HEK293 (cell line): ENCODE data around the gene FYB2.

Experiments used
- CTCF ChIA-PET: fragments of 350-600 bp; formaldehyde crosslinking; extraction: SDS; loops from one replicate; lab custom pipeline; 2021; ENCODE audit warnings: antibody characterized with exemption; lab: Yijun Ruan, JAX
- POLR2A ChIA-PET: fragments of 300-600 bp; formaldehyde crosslinking; extraction: SDS; loops from one replicate; lab custom pipeline; 2020; ENCODE audit warnings: antibody characterized with exemption, inconsistent platforms; lab: Yijun Ruan, JAX
- H3K27ac ChIP-seq: fragments of 200-500 bp; sonication (Bioruptor generic); 2 replicates; pipeline ENCODE4 v1.5.1; 2014; ENCODE audit warnings: low read depth, low read length, control low read depth, inconsistent platforms; ENCODE audit errors: extremely low read depth
- H3K36me3 ChIP-seq, 2 experiments: fragments of 200-500 bp in 1 of 2; sonication (Bioruptor generic) in 1 of 2; 1 replicate in 1 of 2; 2 replicates in 1 of 2; pipeline ENCODE4 v1.5.1; 2014 to 2017; ENCODE audit warnings: inconsistent platforms in 2 of 2, low read length in 2 of 2; ENCODE audit not compliant: control insufficient read depth in 2 of 2, insufficient read depth in 1 of 2
- H3K4me1 ChIP-seq: fragments of 200-500 bp; sonication (Bioruptor generic); 2 replicates; pipeline ENCODE4 v1.5.1; 2014; ENCODE audit warnings: mild to moderate bottlenecking, low read length, inconsistent platforms; ENCODE audit not compliant: control insufficient read depth, insufficient read depth
- H3K4me3 ChIP-seq: 2 replicates; pipeline ENCODE4 v1.5.1; 2011; ENCODE audit warnings: low read depth, mild to moderate bottlenecking, control low read depth, low read length, moderate library complexity
- H3K9me3 ChIP-seq: fragments of 200-500 bp; sonication (Bioruptor generic); 2 replicates; pipeline ENCODE4 v1.5.1; 2014; ENCODE audit warnings: low read depth, low read length, inconsistent platforms; ENCODE audit not compliant: control insufficient read depth, insufficient read depth
- ELK4 ChIP-seq: IDR thresholded peaks from 2 replicates; pipeline ENCODE4 v1.6.1; 2011; ENCODE audit warnings: mild to moderate bottlenecking, low read depth, low read length, borderline replicate concordance
- GLI4 ChIP-seq: fragments of 450-650 bp; formaldehyde crosslinking; IDR thresholded peaks from 2 replicates; pipeline ENCODE4 v1.5.1; 2016; ENCODE audit warnings: missing biosample characterization, missing genetic modification characterization
- HIC1 ChIP-seq: fragments of 450-650 bp; formaldehyde crosslinking; IDR thresholded peaks from 2 replicates; pipeline ENCODE4 v1.5.1; 2016; ENCODE audit warnings: missing biosample characterization, missing genetic modification characterization
- KLF10 ChIP-seq: fragments of 450-650 bp; IDR thresholded peaks from 2 replicates; pipeline ENCODE4 v1.5.1; 2018; ENCODE audit warnings: missing biosample characterization, mild to moderate bottlenecking, missing genetic modification characterization
- KLF9 ChIP-seq: fragments of 450-650 bp; formaldehyde crosslinking; IDR thresholded peaks from 2 replicates; pipeline ENCODE4 v1.5.1; 2016; ENCODE audit warnings: missing biosample characterization, missing genetic modification characterization, low read depth
- PBX3 ChIP-seq: sonication (generic); formaldehyde crosslinking; IDR thresholded peaks from 2 replicates; pipeline ENCODE4 v1.8.1; 2022; ENCODE audit warnings: mild to moderate bottlenecking, moderate library complexity, missing genetic modification reagents
- PRDM1 ChIP-seq: fragments of 450-650 bp; formaldehyde crosslinking; IDR thresholded peaks from 2 replicates; pipeline ENCODE4; 2016; ENCODE audit warnings: missing biosample characterization, missing genetic modification characterization
- SP7 ChIP-seq: fragments of 450-650 bp; formaldehyde crosslinking; IDR thresholded peaks from 2 replicates; pipeline ENCODE4 v1.5.1; 2016; ENCODE audit warnings: missing biosample characterization, missing genetic modification characterization
- ZBTB21 ChIP-seq: fragments of 450-650 bp; formaldehyde crosslinking; IDR thresholded peaks from 2 replicates; pipeline ENCODE4 v1.5.1; 2017; ENCODE audit warnings: missing biosample characterization, missing genetic modification characterization
- ZEB2 ChIP-seq: fragments of 450-650 bp; formaldehyde crosslinking; IDR thresholded peaks from 2 replicates; pipeline ENCODE4 v1.5.1; 2016; ENCODE audit warnings: missing biosample characterization, missing genetic modification characterization
- ZFP3 ChIP-seq: fragments of 450-650 bp; formaldehyde crosslinking; IDR thresholded peaks from 2 replicates; pipeline ENCODE4 v1.5.1; 2016; ENCODE audit warnings: low read depth, missing biosample characterization, missing genetic modification characterization
- ZFP37 ChIP-seq: fragments of 450-650 bp; formaldehyde crosslinking; IDR thresholded peaks from 2 replicates; pipeline ENCODE4 v1.5.1; 2016; ENCODE audit warnings: missing biosample characterization, missing genetic modification characterization
- ZFP69B ChIP-seq: fragments of 450-650 bp; formaldehyde crosslinking; IDR thresholded peaks from 2 replicates; pipeline ENCODE4 v1.5.1; 2016; ENCODE audit warnings: missing biosample characterization, missing genetic modification characterization
- ZNF112 ChIP-seq: fragments of 450-650 bp; formaldehyde crosslinking; IDR thresholded peaks from 2 replicates; pipeline ENCODE4 v1.5.0; 2017; ENCODE audit warnings: missing biosample characterization, missing genetic modification characterization
- ZNF138 ChIP-seq: fragments of 450-650 bp; formaldehyde crosslinking; IDR thresholded peaks from 2 replicates; pipeline ENCODE4 v1.5.1; 2016; ENCODE audit warnings: missing biosample characterization, missing genetic modification characterization, borderline replicate concordance
- ZNF521 ChIP-seq: fragments of 450-650 bp; formaldehyde crosslinking; IDR thresholded peaks from 2 replicates; pipeline ENCODE4 v1.5.1; 2017; ENCODE audit warnings: missing biosample characterization, mild to moderate bottlenecking, missing genetic modification characterization
- ZNF561 ChIP-seq: fragments of 450-650 bp; IDR thresholded peaks from 2 replicates; pipeline ENCODE4 v1.5.1; 2018; ENCODE audit warnings: missing biosample characterization, missing genetic modification characterization, borderline replicate concordance
- ZNF639 ChIP-seq: fragments of 450-650 bp; formaldehyde crosslinking; IDR thresholded peaks from 2 replicates; pipeline ENCODE4 v1.5.1; 2016; ENCODE audit warnings: missing biosample characterization, missing genetic modification characterization
- ZNF654 ChIP-seq: fragments of 450-650 bp; formaldehyde crosslinking; IDR thresholded peaks from 2 replicates; pipeline ENCODE4 v1.5.1; 2016; ENCODE audit warnings: low read depth, missing biosample characterization, missing genetic modification characterization
- ZNF777 ChIP-seq: fragments of 450-650 bp; formaldehyde crosslinking; IDR thresholded peaks from 2 replicates; pipeline ENCODE4 v1.5.1; 2017; ENCODE audit warnings: missing biosample characterization, missing genetic modification characterization, borderline replicate concordance
- ZSCAN4 ChIP-seq: fragments of 450-650 bp; formaldehyde crosslinking; IDR thresholded peaks from 2 replicates; pipeline ENCODE4 v1.5.1; 2017; ENCODE audit warnings: missing biosample characterization, missing genetic modification characterization
- ZSCAN5A ChIP-seq: fragments of 450-650 bp; formaldehyde crosslinking; IDR thresholded peaks from 2 replicates; pipeline ENCODE4 v1.5.1; 2016; ENCODE audit warnings: missing biosample characterization, missing genetic modification characterization

The FYB2 gene

GRCh38 chr1:56830052-56830451, 10.8 kb upstream of the FYB2 start:
- TF ChIP-seq ZNF112 (tag by site-specific recombination) = no peak
- TF ChIP-seq ZFP3 (tag by site-specific recombination) = no peak
- no peak for TF ChIP-seq PBX3 (CRISPR knock-in tag)
- no peak for TF ChIP-seq ELK4
- TF ChIP-seq ZSCAN5A (tag by site-specific recombination) = no peak
- no peak for TF ChIP-seq ZNF138
- no peak for TF ChIP-seq ZNF521 (tag by site-specific recombination)
- TF ChIP-seq SP7 = no peak
- TF ChIP-seq ZBTB21 (tag by site-specific recombination) = no peak
- no peak overlapping the region for H3K27ac ChIP-seq
- no peaks in the 10 kb centered on the region for H3K36me3 ChIP-seq
- CTCF ChIA-PET = interaction anchor here (0.6 to 2.2 kb wide), 3 partner anchors 138 to 600 kb away, joined by 3 to 8 read pairs (median 4); no protein-coding TSS in a partner anchor
- no peaks in the 10 kb centered on the region for H3K9me3 ChIP-seq
- POLR2A ChIA-PET = interaction anchor here (0.7 kb wide), 2 partner anchors 833 to 968 kb away, joined by 3 to 5 read pairs; no protein-coding TSS in a partner anchor
- H3K4me3 ChIP-seq = no peak overlapping the region
- H3K4me1 ChIP-seq = no peaks in the 10 kb centered on the region

GRCh38 chr1:56827711-56828110, 8.5 kb upstream of the FYB2 start:
- Histone ChIP-seq H3K27ac (no peak overlapping the region), H3K4me3 (no peak overlapping the region), H3K36me3 (no peaks in the 10 kb centered on the region), H3K9me3 (no peaks in the 10 kb centered on the region), H3K4me1 (no peaks in the 10 kb centered on the region)
- ChIA-PET POLR2A (no interaction called here), CTCF (no interaction called here)
- TF ChIP-seq KLF10 (tag by site-specific recombination) (no peak), ZNF561 (no peak), HIC1 (tag by site-specific recombination) (no peak), ZNF654 (no peak), ZFP69B (tag by site-specific recombination) (no peak), KLF9 (no peak), ZSCAN5A (tag by site-specific recombination) (no peak), ZSCAN4 (no peak), ZNF777 (tag by site-specific recombination) (no peak), GLI4 (tag by site-specific recombination) (no peak), ZEB2 (tag by site-specific recombination) (no peak), PRDM1 (tag by site-specific recombination) (no peak), ZNF639 (tag by site-specific recombination) (no peak), ZFP37 (no peak)
